Testis (tissue), 3 donors: ENCODE measurements around the gene CAPN7. TPM values are rescaled to one million over a fixed set of nuclear protein-coding genes. Genes with fewer than 3 reads are reported as not detected.

Source experiments
- DNase-seq: peaks from one replicate; pipeline ENCODE4 v3.0.0-alpha.2; 2019
- H3K27ac ChIP-seq, 2 donors: fragments of 200-600 bp; sonication (generic); one replicate each; pipeline ENCODE4 v1.5.1; 2019
- H3K27me3 ChIP-seq: fragments of 200-600 bp; sonication (generic); one replicate; pipeline ENCODE4 v1.5.1; 2019
- H3K36me3 ChIP-seq: fragments of 200-600 bp; sonication (generic); one replicate; pipeline ENCODE4 v1.5.1; 2017; ENCODE audit warnings: low read depth; ENCODE audit errors: missing control alignments
- H3K4me1 ChIP-seq: fragments of 200-600 bp; sonication (generic); one replicate; pipeline ENCODE4 v1.5.1; 2019
- H3K4me3 ChIP-seq, 2 donors: fragments of 200-600 bp; sonication (generic); one replicate each; pipeline ENCODE4 v1.5.1; 2017 to 2019
- H3K9me3 ChIP-seq: fragments of 200-600 bp; sonication (generic); one replicate; pipeline ENCODE4 v1.5.1; 2017
- CTCF ChIP-seq, 3 experiments: fragments of 450-650 bp in 2 of 3; fragments of 200-600 bp in 1 of 3; sonication (generic) in 1 of 3; IDR thresholded peaks; one replicate each; pipeline ENCODE4 v1.5.1; 2016 to 2019; ENCODE audit warnings: antibody characterized with exemption in 3 of 3, mild to moderate bottlenecking in 2 of 3, moderate library complexity in 1 of 3
- POLR2A ChIP-seq: fragments of 450-650 bp; IDR thresholded peaks from one replicate; pipeline ENCODE4 v1.6.1; 2017; ENCODE audit warnings: antibody characterized with exemption, mild to moderate bottlenecking, moderate library complexity
- WGBS, 2 donors: methylation state at CpG; one replicate each; pipeline ENCODE4 v1.1.5; 2018; 5-methylcytosine and 5-hydroxymethylcytosine counted together
- intact Hi-C: fragments of 100-400 bp; cut with DNase I; formaldehyde crosslinking; loops from one replicate; pipeline ENCODE4 v1.15.1; 2023; ENCODE audit warnings: low total_unique reads
- polyA plus RNA-seq: library from polyadenylated mRNA; stranded (reverse); fragments of 350-450 nt; fragmentation: Illumina TruSeq; extraction: RNeasy Lipid Tissue Mini Kit (QIAGEN cat#74804); gene quantifications from one replicate; pipeline ENCODE4 v1.2.3, GENCODE V29; 2014; ENCODE audit warnings: low read depth, low replicate concordance; ENCODE audit not compliant: insufficient read depth
- total RNA-seq, 2 donors: library from RNA; depleted of rRNA; stranded (reverse); fragments of >200 nt; gene quantifications; one replicate each; pipeline ENCODE4 v1.2.3, GENCODE V29; 2016

The CAPN7 gene
- total and polyA plus RNA-seq, 3 donors from 2014 or later: 31.0 to 94.7 (median 79.3) TPM

- Histone ChIP-seq H3K4me3 (no peak overlapping the region), H3K9me3 (no peaks in the 10 kb centered on the region), H3K4me1 (peaks cover 17% of the 10 kb centered on the region), H3K36me3 (no peaks in the 10 kb centered on the region), H3K27ac (peak overlapping the region in 1 of 2 donors; percentile 43), H3K27me3 (no peaks in the 10 kb centered on the region)
- intact Hi-C loops: no loop called here
- WGBS, 2 donors: 67 to 84% methylated on average over 8 of the region's 8 CpGs
- DNase-seq: no peak
- TF ChIP-seq POLR2A (no peak), CTCF (IDR thresholded peaks at IDR 0.05) (no peak)
These were observed 94.5 kb downstream of the CAPN7 start for GRCh38 chr3:15300323-15301078.

GRCh38 chr3:15301761-15302160, 95.7 kb downstream of the CAPN7 start:
- intact Hi-C loops: no loop called here
- H3K4me3 ChIP-seq: no peak overlapping the region
- DNase-seq: no peak
- no peaks in the 10 kb centered on the region for H3K36me3 ChIP-seq
- 91 to 93% methylated on average over 7 of the region's 7 CpGs for WGBS, 2 donors
- H3K27ac ChIP-seq: no peak overlapping the region
- TF ChIP-seq CTCF (IDR thresholded peaks at IDR 0.05): no peak
- no peak for TF ChIP-seq POLR2A
- H3K4me1 ChIP-seq: peaks cover 20% of the 10 kb centered on the region
- no peaks in the 10 kb centered on the region for H3K9me3 ChIP-seq
- no peaks in the 10 kb centered on the region for H3K27me3 ChIP-seq

Other genes with a start within 250 kb of the CAPN7 start
- gene MRPS25, start 140.9 kb upstream of the CAPN7 start, total RNA-seq: 10 to 100 TPM; 40.4 to 55.4 TPM
- gene MRPS25, start 140.9 kb upstream of the CAPN7 start, polyA plus RNA-seq: 102 TPM
- 10 to 100 TPM; 41.7 to 44.8 TPM for gene RBSN, start 107.1 kb upstream of the CAPN7 start, total RNA-seq
- gene RBSN, start 107.1 kb upstream of the CAPN7 start, polyA plus RNA-seq: 19.6 TPM
- 100 to 1,000 TPM; 102 to 126 TPM for gene SH3BP5, start 126.3 kb downstream of the CAPN7 start, total RNA-seq
- gene SH3BP5, start 126.3 kb downstream of the CAPN7 start, polyA plus RNA-seq: 86.7 TPM
- gene METTL6, start 221.3 kb downstream of the CAPN7 start, total RNA-seq: 10 to 100 TPM; 45.1 to 49.4 TPM
- 42.9 TPM for gene METTL6, start 221.3 kb downstream of the CAPN7 start, polyA plus RNA-seq
- gene EAF1, start 221.4 kb downstream of the CAPN7 start, total RNA-seq: 10 to 100 TPM; 25.5 to 33.4 TPM
- gene EAF1, start 221.4 kb downstream of the CAPN7 start, polyA plus RNA-seq: 28.5 TPM